Trophoblast cell (in vitro differentiated cells and primary cell): ENCODE data around the gene CNST.

ENCODE experiments used
- DNase-seq, 2 donors: peaks; one replicate each; pipeline ENCODE4 v3.0.0-alpha.2; 2016
- H2AFZ ChIP-seq: 2 replicates; pipeline ENCODE4 v1.6.1; 2013; ENCODE audit warnings: low read length, moderate library complexity, mild to moderate bottlenecking; ENCODE audit not compliant: insufficient read depth, poor library complexity
- H2AK5ac ChIP-seq: 2 replicates; pipeline ENCODE4 v1.6.1; 2013; ENCODE audit warnings: mild to moderate bottlenecking, low read length
- H2BK120ac ChIP-seq: 2 replicates; pipeline ENCODE4 v1.6.1; 2013; ENCODE audit warnings: low read length, mild to moderate bottlenecking, moderate library complexity; ENCODE audit not compliant: insufficient read depth, poor library complexity
- H2BK12ac ChIP-seq: 2 replicates; pipeline ENCODE4 v1.6.1; 2013; ENCODE audit warnings: mild to moderate bottlenecking, low read length, moderate library complexity
- H2BK5ac ChIP-seq: 2 replicates; pipeline ENCODE4 v1.6.1; 2013; ENCODE audit warnings: low read length, low read depth, moderate library complexity, mild to moderate bottlenecking; ENCODE audit not compliant: poor library complexity
- H3K14ac ChIP-seq: 2 replicates; pipeline ENCODE4 v1.6.1; 2013; ENCODE audit warnings: mild to moderate bottlenecking, low read length
- H3K18ac ChIP-seq: 2 replicates; pipeline ENCODE4 v1.6.1; 2013; ENCODE audit warnings: mild to moderate bottlenecking, low read length
- H3K23ac ChIP-seq: 2 replicates; pipeline ENCODE4 v1.6.1; 2013; ENCODE audit warnings: low read length
- H3K27ac ChIP-seq: 2 replicates; pipeline ENCODE4 v1.5.1; 2013; ENCODE audit warnings: low read depth, mild to moderate bottlenecking, inconsistent platforms, low read length, moderate library complexity
- H3K27me3 ChIP-seq: 2 replicates; pipeline ENCODE4 v1.6.1; 2013; ENCODE audit warnings: inconsistent platforms, mild to moderate bottlenecking, low read length, moderate library complexity; ENCODE audit not compliant: insufficient read depth
- H3K36me3 ChIP-seq, 2 experiments: 1 replicate in 1 of 2; 2 replicates in 1 of 2; pipeline ENCODE4 v1.6.1; 2013; ENCODE audit warnings: low read length in 2 of 2, mild to moderate bottlenecking in 2 of 2, moderate library complexity in 1 of 2; ENCODE audit not compliant: insufficient read depth in 2 of 2, control insufficient read depth in 1 of 2
- H3K4ac ChIP-seq: 2 replicates; pipeline ENCODE4 v1.6.1; 2013; ENCODE audit warnings: low read depth, mild to moderate bottlenecking, low read length, moderate library complexity
- H3K4me1 ChIP-seq, 2 experiments: 1 replicate in 1 of 2; 2 replicates in 1 of 2; pipeline ENCODE4 v1.6.1; 2013; ENCODE audit warnings: low read length in 2 of 2, mild to moderate bottlenecking in 2 of 2, moderate library complexity in 1 of 2; ENCODE audit not compliant: insufficient read depth in 2 of 2, control insufficient read depth in 1 of 2
- H3K4me2 ChIP-seq: 2 replicates; pipeline ENCODE4 v1.6.1; 2013; ENCODE audit warnings: inconsistent platforms, mild to moderate bottlenecking, low read length, moderate library complexity
- H3K4me3 ChIP-seq: 2 replicates; pipeline ENCODE4 v1.5.1; 2013; ENCODE audit warnings: mild to moderate bottlenecking, low read depth, low read length, inconsistent platforms
- H3K79me1 ChIP-seq: one replicate; pipeline ENCODE4 v1.6.1; 2013; ENCODE audit warnings: low read length
- H3K79me2 ChIP-seq: 2 replicates; pipeline ENCODE4 v1.6.1; 2013; ENCODE audit warnings: low read length, mild to moderate bottlenecking; ENCODE audit not compliant: control insufficient read depth, insufficient read depth, poor library complexity
- H3K9ac ChIP-seq: 2 replicates; pipeline ENCODE4 v1.6.1; 2013; ENCODE audit warnings: mild to moderate bottlenecking, low read length
- H3K9me3 ChIP-seq: 2 replicates; pipeline ENCODE4 v1.6.1; 2013; ENCODE audit warnings: low read depth, mild to moderate bottlenecking, control low read depth, inconsistent platforms, low read length; ENCODE audit not compliant: insufficient read depth
- H4K12ac ChIP-seq: 2 replicates; pipeline ENCODE4 v1.6.1; 2013; ENCODE audit warnings: low read depth, mild to moderate bottlenecking, low read length, moderate library complexity
- H4K8ac ChIP-seq: 2 replicates; pipeline ENCODE4 v1.6.1; 2013; ENCODE audit warnings: low read depth, mild to moderate bottlenecking, low read length, moderate library complexity
- H4K91ac ChIP-seq: one replicate; pipeline ENCODE4 v1.6.1; 2013; ENCODE audit warnings: low read depth, mild to moderate bottlenecking, low read length, moderate library complexity
- WGBS: extraction: QIAGEN DNeasy Blood & Tissue Kit; methylation state at CpG from one replicate; pipeline ENCODE4 v1.1.7; 2013; ENCODE audit warnings: missing lambda C conversion rate; ENCODE audit not compliant: insufficient read length, insufficient coverage; ENCODE audit errors: extremely low coverage; 5-methylcytosine and 5-hydroxymethylcytosine counted together

The CNST gene

GRCh38 chr1:246609632-246610031 lies 43.4 kb downstream of the CNST start:
- Histone ChIP-seq H3K4me2 (no peak overlapping the region), H4K8ac (no peak overlapping the region), H3K79me1 (no peaks in the 10 kb centered on the region), H2BK120ac (no peak overlapping the region), H3K27me3 (no peaks in the 10 kb centered on the region), H2AK5ac (no peak overlapping the region), H3K4me3 (no peak overlapping the region), H3K23ac (no peak overlapping the region), H3K9me3 (no peaks in the 10 kb centered on the region), H3K27ac (no peak overlapping the region), H3K36me3 (no peaks in the 10 kb centered on the region), H2AFZ (no peak overlapping the region), H3K14ac (no peak overlapping the region), H3K18ac (no peak overlapping the region), H2BK12ac (no peak overlapping the region), H3K4me1 (peaks cover 3 to 8% of the 10 kb centered on the region in 2 experiments), H4K12ac (no peak overlapping the region), H3K79me2 (no peaks in the 10 kb centered on the region), H3K9ac (no peak overlapping the region), H2BK5ac (no peak overlapping the region), H3K4ac (no peak overlapping the region), H4K91ac (no peak overlapping the region)
- no CpG with 5 or more reads among the region's 4 CpGs for WGBS
- peak in 1 of 2 donors; percentile 8 for DNase-seq

GRCh38 chr1:246613096-246613758 lies 47.0 kb downstream of the CNST start:
- Histone ChIP-seq H3K27ac (no peak overlapping the region), H4K91ac (no peak overlapping the region), H3K9ac (no peak overlapping the region), H2AK5ac (no peak overlapping the region), H2BK5ac (no peak overlapping the region), H3K4ac (no peak overlapping the region), H2AFZ (no peak overlapping the region), H3K23ac (no peak overlapping the region), H3K4me1 (peaks cover 3 to 8% of the 10 kb centered on the region in 2 experiments), H3K36me3 (peaks cover 0 to 2% of the 10 kb centered on the region in 2 experiments), H3K4me2 (no peak overlapping the region), H2BK12ac (no peak overlapping the region), H3K79me2 (no peaks in the 10 kb centered on the region), H3K79me1 (no peaks in the 10 kb centered on the region), H4K8ac (no peak overlapping the region), H3K9me3 (no peaks in the 10 kb centered on the region), H3K27me3 (no peaks in the 10 kb centered on the region), H3K14ac (no peak overlapping the region), H2BK120ac (no peak overlapping the region), H4K12ac (no peak overlapping the region), H3K4me3 (no peak overlapping the region), H3K18ac (no peak overlapping the region)
- WGBS: no CpG with 5 or more reads among the region's 6 CpGs
- DNase-seq: no peak

- no peak overlapping the region for H3K18ac ChIP-seq
- H3K4me3 ChIP-seq: no peak overlapping the region
- H3K14ac ChIP-seq: no peak overlapping the region
- H3K36me3 ChIP-seq: peaks cover 2 to 4% of the 10 kb centered on the region in 2 experiments
- H2AFZ ChIP-seq: no peak overlapping the region
- no peak overlapping the region for H3K27ac ChIP-seq
- H4K12ac ChIP-seq: no peak overlapping the region
- no peak for DNase-seq
- H2BK120ac ChIP-seq: no peak overlapping the region
- peaks cover 3% of the 10 kb centered on the region for H3K9me3 ChIP-seq
- no peak overlapping the region for H2BK5ac ChIP-seq
- no peak overlapping the region for H3K4ac ChIP-seq
- no peak overlapping the region for H3K4me2 ChIP-seq
- H2BK12ac ChIP-seq: no peak overlapping the region
- no peaks in the 10 kb centered on the region for H3K79me2 ChIP-seq
- H3K23ac ChIP-seq: no peak overlapping the region
- no peak overlapping the region for H4K8ac ChIP-seq
- no peaks in the 10 kb centered on the region for H3K27me3 ChIP-seq
- no peaks in the 10 kb centered on the region for H3K4me1 ChIP-seq
- H3K9ac ChIP-seq: no peak overlapping the region
- H2AK5ac ChIP-seq: no peak overlapping the region
- no peaks in the 10 kb centered on the region for H3K79me1 ChIP-seq
- no peak overlapping the region for H4K91ac ChIP-seq
These were observed 50.9 kb downstream of the CNST start for GRCh38 chr1:246617156-246617555.

GRCh38 chr1:246617768-246618167 lies 51.5 kb downstream of the CNST start:
- no peak overlapping the region for H3K9ac ChIP-seq
- H2BK5ac ChIP-seq: no peak overlapping the region
- no peaks in the 10 kb centered on the region for H3K79me1 ChIP-seq
- H4K12ac ChIP-seq: no peak overlapping the region
- H4K8ac ChIP-seq: no peak overlapping the region
- H3K23ac ChIP-seq: no peak overlapping the region
- no peak for DNase-seq
- H2AFZ ChIP-seq: no peak overlapping the region
- no peaks in the 10 kb centered on the region for H3K4me1 ChIP-seq
- H3K27ac ChIP-seq: no peak overlapping the region
- no peaks in the 10 kb centered on the region for H3K79me2 ChIP-seq
- H3K4me3 ChIP-seq: no peak overlapping the region
- H3K14ac ChIP-seq: no peak overlapping the region
- no peak overlapping the region for H2BK120ac ChIP-seq
- H3K9me3 ChIP-seq: peaks cover 3% of the 10 kb centered on the region
- WGBS: no CpG with 5 or more reads among the region's 3 CpGs
- no peak overlapping the region for H3K4ac ChIP-seq
- no peak overlapping the region for H4K91ac ChIP-seq
- H3K36me3 ChIP-seq: peaks cover 2 to 6% of the 10 kb centered on the region in 2 experiments
- no peak overlapping the region for H3K18ac ChIP-seq
- H3K4me2 ChIP-seq: no peak overlapping the region
- H2BK12ac ChIP-seq: no peak overlapping the region
- no peak overlapping the region for H2AK5ac ChIP-seq
- H3K27me3 ChIP-seq: no peaks in the 10 kb centered on the region
